Activated CD4-positive, alpha-beta T cell treated with anti-CD3 and anti-CD28 coated beads, Interleukin-2, Interleukin-4, amounts not matched to agents 100 ng/mL and 50 ng/mL, durations not matched to agents 16 hours and 8 hours (primary cell): Measurements from ENCODE around the gene MLLT1.
"Not testable (repeated sequence)": the region's sequence is repeated elsewhere in the genome, so short reads cannot be mapped to it uniquely, and the experiment has no call there.

Experiments used
- DNase-seq: peaks from one replicate; pipeline ENCODE4 v3.0.0-alpha.2; 2020; ENCODE audit warnings: low spot score

Gene MLLT1

GRCh38 chr19:6279931-6280591 lies at the start of gene MLLT1:
MLLT1 (minus strand) TSS chr19:6279975; CDS start chr19:6279784, 191 bp downstream.
- DNase-seq = peak; percentile 98

GRCh38 chr19:6326815-6327214 lies 47.0 kb upstream of the MLLT1 start:
- DNase-seq = no peak

GRCh38 chr19:6325614-6326013 lies 45.8 kb upstream of the MLLT1 start:
- no peak for DNase-seq

GRCh38 chr19:6324757-6325156 lies 45.0 kb upstream of the MLLT1 start:
- DNase-seq = no peak

GRCh38 chr19:6322284-6322683 lies 42.5 kb upstream of the MLLT1 start:
- DNase-seq = no peak

GRCh38 chr19:6319376-6319775 lies 39.6 kb upstream of the MLLT1 start:
- DNase-seq = no peak

- DNase-seq = peak; percentile 16
These were observed 39.0 kb upstream of the MLLT1 start for GRCh38 chr19:6318772-6319171.

GRCh38 chr19:6315646-6316045 lies 35.9 kb upstream of the MLLT1 start:
- DNase-seq = not testable (repeated sequence)

- no peak for DNase-seq
These were observed 33.7 kb upstream of the MLLT1 start for GRCh38 chr19:6313398-6313969.

GRCh38 chr19:6312018-6312417 lies 32.2 kb upstream of the MLLT1 start:
- DNase-seq = no peak

GRCh38 chr19:6298413-6298812 lies 18.6 kb upstream of the MLLT1 start:
- DNase-seq = no peak

GRCh38 chr19:6297202-6297601 lies 17.4 kb upstream of the MLLT1 start:
- DNase-seq = no peak

GRCh38 chr19:6292006-6292405 lies 12.2 kb upstream of the MLLT1 start:
- no peak for DNase-seq

- DNase-seq = no peak
These were observed 9.0 kb upstream of the MLLT1 start for GRCh38 chr19:6288737-6289136.

- DNase-seq = no peak
These were observed 7.6 kb upstream of the MLLT1 start for GRCh38 chr19:6287269-6287885.

GRCh38 chr19:6286676-6287075 lies 6.9 kb upstream of the MLLT1 start:
- no peak for DNase-seq

GRCh38 chr19:6282393-6282792 lies 2.6 kb upstream of the MLLT1 start:
- DNase-seq = not testable (repeated sequence)

- no peak for DNase-seq
These were observed 200 bp downstream of the MLLT1 start for GRCh38 chr19:6279620-6279930.

GRCh38 chr19:6278740-6279619 lies 795 bp downstream of the MLLT1 start:
- no peak for DNase-seq

- no peak for DNase-seq
These were observed 1.7 kb downstream of the MLLT1 start for GRCh38 chr19:6278051-6278450.

GRCh38 chr19:6276447-6276846 lies 3.3 kb downstream of the MLLT1 start:
- no peak for DNase-seq

- DNase-seq = no peak
These were observed 4.5 kb downstream of the MLLT1 start for GRCh38 chr19:6275170-6275744.
